Measurements from ENCODE around the gene GULP1.

GRCh38 chr2:188577231-188577630, 285.6 kb downstream of the GULP1 start:
- no peak for TF ChIP-seq CREB5 (CRISPR knock-in tag; IDR thresholded peaks at IDR 0.05; ENCODE audit: low read depth)
- no peak for TF ChIP-seq GLIS3 (CRISPR knock-in tag; IDR thresholded peaks at IDR 0.05)
- no peak for TF ChIP-seq CSDC2 (CRISPR knock-in tag; IDR thresholded peaks at IDR 0.05)
- TF ChIP-seq ZC3H10 (CRISPR knock-in tag; IDR thresholded peaks at IDR 0.05), result no peak
- TF ChIP-seq SNAI2 (CRISPR knock-in tag; IDR thresholded peaks at IDR 0.05), result no peak
- no peak for TF ChIP-seq ZFP3 (CRISPR knock-in tag; IDR thresholded peaks at IDR 0.05)
- TF ChIP-seq ZNF565 (CRISPR knock-in tag; conservative IDR thresholded peaks at IDR 0.05; ENCODE audit: low read depth), result no peak
- TF ChIP-seq, protein P1, sequence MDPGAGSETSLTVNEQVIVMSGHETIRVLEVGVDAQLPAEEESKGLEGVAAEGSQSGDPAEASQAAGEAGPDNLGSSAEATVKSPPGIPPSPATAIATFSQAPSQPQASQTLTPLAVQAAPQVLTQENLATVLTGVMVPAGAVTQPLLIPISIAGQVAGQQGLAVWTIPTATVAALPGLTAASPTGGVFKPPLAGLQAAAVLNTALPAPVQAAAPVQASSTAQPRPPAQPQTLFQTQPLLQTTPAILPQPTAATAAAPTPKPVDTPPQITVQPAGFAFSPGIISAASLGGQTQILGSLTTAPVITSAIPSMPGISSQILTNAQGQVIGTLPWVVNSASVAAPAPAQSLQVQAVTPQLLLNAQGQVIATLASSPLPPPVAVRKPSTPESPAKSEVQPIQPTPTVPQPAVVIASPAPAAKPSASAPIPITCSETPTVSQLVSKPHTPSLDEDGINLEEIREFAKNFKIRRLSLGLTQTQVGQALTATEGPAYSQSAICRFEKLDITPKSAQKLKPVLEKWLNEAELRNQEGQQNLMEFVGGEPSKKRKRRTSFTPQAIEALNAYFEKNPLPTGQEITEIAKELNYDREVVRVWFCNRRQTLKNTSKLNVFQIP (CRISPR knock-in tag; IDR thresholded peaks at IDR 0.05; ENCODE audit: borderline replicate concordance, low read depth), result no peak
- TF ChIP-seq, protein P2, sequence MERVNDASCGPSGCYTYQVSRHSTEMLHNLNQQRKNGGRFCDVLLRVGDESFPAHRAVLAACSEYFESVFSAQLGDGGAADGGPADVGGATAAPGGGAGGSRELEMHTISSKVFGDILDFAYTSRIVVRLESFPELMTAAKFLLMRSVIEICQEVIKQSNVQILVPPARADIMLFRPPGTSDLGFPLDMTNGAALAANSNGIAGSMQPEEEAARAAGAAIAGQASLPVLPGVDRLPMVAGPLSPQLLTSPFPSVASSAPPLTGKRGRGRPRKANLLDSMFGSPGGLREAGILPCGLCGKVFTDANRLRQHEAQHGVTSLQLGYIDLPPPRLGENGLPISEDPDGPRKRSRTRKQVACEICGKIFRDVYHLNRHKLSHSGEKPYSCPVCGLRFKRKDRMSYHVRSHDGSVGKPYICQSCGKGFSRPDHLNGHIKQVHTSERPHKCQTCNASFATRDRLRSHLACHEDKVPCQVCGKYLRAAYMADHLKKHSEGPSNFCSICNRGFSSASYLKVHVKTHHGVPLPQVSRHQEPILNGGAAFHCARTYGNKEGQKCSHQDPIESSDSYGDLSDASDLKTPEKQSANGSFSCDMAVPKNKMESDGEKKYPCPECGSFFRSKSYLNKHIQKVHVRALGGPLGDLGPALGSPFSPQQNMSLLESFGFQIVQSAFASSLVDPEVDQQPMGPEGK (CRISPR knock-in tag; IDR thresholded peaks at IDR 0.05; ENCODE audit: borderline replicate concordance), result no peak
- TF ChIP-seq ZFP30 (CRISPR knock-in tag; IDR thresholded peaks at IDR 0.05), result no peak
